Lower leg skin (tissue), 4 donors: ENCODE measurements around the gene CALD1. TPM values are rescaled to one million over a fixed set of nuclear protein-coding genes. Genes with fewer than 3 reads are reported as not detected.

Source experiments
- DNase-seq, 2 donors: peaks; one replicate each; pipeline ENCODE4 v3.0.0-alpha.2; 2019; ENCODE audit warnings: low spot score in 2 of 2
- H3K4me3 ChIP-seq: fragments of 200-600 bp; sonication (generic); 2 replicates; pipeline ENCODE4 v1.5.1; 2017; ENCODE audit warnings: mild to moderate bottlenecking, low read depth; ENCODE audit not compliant: poor library complexity, severe bottlenecking
- POLR2A ChIP-seq, 2 donors: fragments of 450-650 bp; IDR thresholded peaks; one replicate each; pipeline ENCODE4 v1.6.1; 2016 to 2017; ENCODE audit warnings: antibody characterized with exemption in 2 of 2, mild to moderate bottlenecking in 1 of 2, moderate library complexity in 1 of 2
- WGBS, 2 donors: methylation state at CpG; one replicate each; pipeline ENCODE4 v1.1.5; 2018; 5-methylcytosine and 5-hydroxymethylcytosine counted together
- intact Hi-C: fragments of 100-400 bp; cut with DNase I; formaldehyde crosslinking; loops from one replicate; pipeline ENCODE4 v1.15.0; 2023; ENCODE audit warnings: low total_unique reads
- total RNA-seq, 4 donors: library from RNA; depleted of rRNA; stranded (reverse); fragments of >200 nt; gene quantifications; one replicate each; pipeline ENCODE4 v1.1.0, GENCODE V29; 2016
- TF ChIP-seq, protein P1 (sequence below), 3 donors: fragments of 450-650 bp; IDR thresholded peaks; one replicate each; pipeline ENCODE4 v1.5.1; 2016; ENCODE audit warnings: antibody characterized with exemption in 3 of 3, mild to moderate bottlenecking in 3 of 3, moderate library complexity in 2 of 3

CALD1 gene
- total RNA-seq, 4 donors from 2014 or later = 30.3 to 95.7 (median 58.0) TPM

DNA sequence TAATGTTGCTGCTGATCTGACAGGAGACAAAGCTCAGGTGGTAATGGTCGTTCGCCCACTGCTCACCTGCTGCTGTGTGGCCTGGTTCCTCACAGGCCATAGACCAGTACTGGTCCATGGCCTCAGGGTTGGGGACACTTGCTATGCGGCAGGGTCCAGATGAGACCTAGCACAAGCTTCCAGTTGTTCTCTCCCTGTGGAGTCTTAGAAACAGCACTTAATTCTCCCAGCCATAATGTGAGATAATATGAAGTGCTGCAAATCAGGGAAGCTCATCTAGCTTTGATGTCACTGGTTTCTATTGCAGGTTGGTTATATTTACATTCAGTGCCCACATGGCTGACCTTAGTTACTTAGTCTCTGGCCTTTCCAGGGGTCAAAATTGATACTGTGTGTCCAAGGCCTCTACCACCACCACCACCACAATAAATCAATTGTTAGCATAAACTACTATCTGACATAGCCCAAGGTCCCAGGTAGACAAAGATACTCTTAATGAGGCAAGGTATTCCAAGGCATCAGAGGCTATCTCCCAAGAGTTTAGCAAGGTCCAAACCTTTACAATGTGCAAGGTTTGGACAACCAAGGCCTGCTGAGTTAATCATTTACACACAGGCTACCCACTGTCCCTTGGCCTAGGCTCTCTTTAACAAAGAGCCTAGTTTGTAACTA lies 217.9 kb downstream of the CALD1 start:
- intact Hi-C loops = no loop called here
- no peak for TF ChIP-seq POLR2A (IDR thresholded peaks at IDR 0.05)
- TF ChIP-seq, protein P1, sequence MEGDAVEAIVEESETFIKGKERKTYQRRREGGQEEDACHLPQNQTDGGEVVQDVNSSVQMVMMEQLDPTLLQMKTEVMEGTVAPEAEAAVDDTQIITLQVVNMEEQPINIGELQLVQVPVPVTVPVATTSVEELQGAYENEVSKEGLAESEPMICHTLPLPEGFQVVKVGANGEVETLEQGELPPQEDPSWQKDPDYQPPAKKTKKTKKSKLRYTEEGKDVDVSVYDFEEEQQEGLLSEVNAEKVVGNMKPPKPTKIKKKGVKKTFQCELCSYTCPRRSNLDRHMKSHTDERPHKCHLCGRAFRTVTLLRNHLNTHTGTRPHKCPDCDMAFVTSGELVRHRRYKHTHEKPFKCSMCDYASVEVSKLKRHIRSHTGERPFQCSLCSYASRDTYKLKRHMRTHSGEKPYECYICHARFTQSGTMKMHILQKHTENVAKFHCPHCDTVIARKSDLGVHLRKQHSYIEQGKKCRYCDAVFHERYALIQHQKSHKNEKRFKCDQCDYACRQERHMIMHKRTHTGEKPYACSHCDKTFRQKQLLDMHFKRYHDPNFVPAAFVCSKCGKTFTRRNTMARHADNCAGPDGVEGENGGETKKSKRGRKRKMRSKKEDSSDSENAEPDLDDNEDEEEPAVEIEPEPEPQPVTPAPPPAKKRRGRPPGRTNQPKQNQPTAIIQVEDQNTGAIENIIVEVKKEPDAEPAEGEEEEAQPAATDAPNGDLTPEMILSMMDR (IDR thresholded peaks at IDR 0.05) = no peak
- DNase-seq = no peak
- no peak overlapping the region for H3K4me3 ChIP-seq
- 93 to 96% methylated on average over 3 of the region's 3 CpGs for WGBS, 2 donors

DNA sequence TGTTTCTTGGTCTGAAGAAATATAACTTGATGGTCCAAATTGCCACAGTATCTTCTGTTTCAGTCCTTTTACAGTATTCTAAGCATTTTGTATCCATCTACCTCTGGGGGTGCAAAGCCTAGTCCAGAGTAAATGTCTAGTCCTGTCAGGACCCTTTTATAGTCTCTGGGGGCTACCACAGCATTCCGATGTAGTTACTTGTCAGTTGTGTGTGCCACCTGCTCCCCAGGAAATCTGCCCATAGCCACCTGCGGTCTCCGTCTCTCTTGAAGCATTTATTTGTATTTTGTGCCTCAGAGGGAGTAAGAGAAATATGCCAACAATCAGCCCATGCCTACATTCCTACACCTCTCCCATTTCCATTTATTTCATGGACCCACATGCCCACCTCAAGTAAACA lies 219.7 kb downstream of the CALD1 start:
- 98 to 99% methylated on average over 3 of the region's 3 CpGs for WGBS, 2 donors
- intact Hi-C loops = no loop called here
- DNase-seq = no peak
- no peak for TF ChIP-seq POLR2A (IDR thresholded peaks at IDR 0.05)
- TF ChIP-seq, protein P1 (IDR thresholded peaks at IDR 0.05) = no peak
- H3K4me3 ChIP-seq = no peak overlapping the region

DNA sequence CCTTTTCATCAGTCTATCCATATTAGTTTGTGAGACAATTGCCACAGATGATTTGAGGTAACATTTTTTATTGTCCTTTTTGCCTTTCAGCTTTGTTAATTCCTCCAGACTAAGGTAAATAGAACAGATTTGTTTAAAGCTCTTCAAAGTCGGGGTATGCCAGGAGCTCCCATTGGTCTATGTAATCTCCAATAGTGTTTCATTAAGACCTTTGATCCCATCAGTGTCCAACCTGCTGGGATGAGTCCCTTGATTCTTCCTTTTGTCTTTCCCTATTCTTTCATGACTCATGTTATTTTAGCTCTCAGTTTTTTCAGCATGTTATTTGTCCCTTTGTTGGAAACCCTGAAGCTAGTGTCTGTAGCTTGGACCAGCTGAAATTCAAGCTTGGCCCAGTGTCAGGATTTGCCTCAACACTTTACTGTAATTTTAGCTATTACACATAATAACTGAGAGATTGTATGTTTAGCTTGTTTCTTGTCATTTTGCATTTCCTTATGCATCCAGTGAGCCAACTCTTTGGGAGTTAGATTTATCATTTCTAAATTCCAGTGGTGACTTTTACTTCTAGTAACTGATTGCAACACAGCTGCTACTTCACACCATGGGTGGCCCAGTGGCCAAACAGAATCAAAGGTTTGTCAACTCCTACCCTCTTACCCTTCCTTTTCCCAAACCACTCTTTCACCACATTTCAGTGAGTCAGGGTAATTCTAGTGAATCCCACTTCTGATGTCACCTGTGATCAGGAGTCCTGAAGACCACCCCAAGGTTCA lies 222.1 kb downstream of the CALD1 start:
- H3K4me3 ChIP-seq = no peak overlapping the region
- intact Hi-C loops = no loop called here
- DNase-seq = no peak
- TF ChIP-seq, protein P1 (IDR thresholded peaks at IDR 0.05) = no peak
- TF ChIP-seq POLR2A (IDR thresholded peaks at IDR 0.05) = no peak
- WGBS, 2 donors = 84 to 100% methylated on average over 1 of the region's 1 CpG

DNA sequence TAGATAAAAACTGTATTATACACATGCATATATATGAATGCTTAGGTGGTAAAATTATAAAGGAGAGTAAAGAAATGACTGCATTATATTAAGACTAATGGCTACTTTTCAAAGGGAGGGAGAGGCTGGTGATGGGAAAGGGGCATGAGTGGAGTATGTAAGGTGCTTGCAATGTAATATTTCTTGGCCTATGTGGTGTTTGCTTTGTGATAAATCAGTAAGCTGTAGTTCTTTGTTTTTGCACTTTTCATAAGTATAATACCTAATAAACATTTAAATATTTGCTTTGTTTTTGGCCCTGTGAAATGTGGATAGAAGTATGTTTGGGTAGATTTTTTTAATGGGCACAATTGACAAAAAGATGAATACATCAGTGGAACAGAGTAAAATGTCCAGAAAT lies 232.8 kb downstream of the CALD1 start:
- no peak for DNase-seq
- intact Hi-C loops = no loop called here
- H3K4me3 ChIP-seq = no peak overlapping the region
- no peak for TF ChIP-seq POLR2A (IDR thresholded peaks at IDR 0.05)
- TF ChIP-seq, protein P1 (IDR thresholded peaks at IDR 0.05) = no peak

Other genes starting within 250 kb of the CALD1 start
- gene AKR1B15, start 230.5 kb upstream of the CALD1 start, total RNA-seq = not detected
- 10 to 100 TPM; 11.9 to 15.5 (median 12.6) TPM for gene BPGM, start 132.8 kb upstream of the CALD1 start, total RNA-seq
- 1 to 10 TPM in 2 of 4 donors, under 1 TPM in 2; 0.69 to 2.8 (median 0.92) TPM for gene AGBL3, start 206.9 kb downstream of the CALD1 start, total RNA-seq